H1 (cell line): ENCODE results near the gene CDKL4. TPM values are rescaled to one million over a fixed set of nuclear protein-coding genes. Genes with fewer than 3 reads are reported as not detected.

Source experiments
- ASH2L ChIP-seq: fragments of 200-600, 300-600 bp; sonication (generic); IDR thresholded peaks from one replicate; pipeline ENCODE4 v1.7.1; 2017; ENCODE audit warnings: low read length
- CBX5 ChIP-seq: fragments of 300-800, 300-1000 bp; sonication (generic); IDR thresholded peaks from 2 replicates; pipeline ENCODE4 v1.7.1; 2016; ENCODE audit warnings: antibody characterized with exemption, low read length, low read depth
- JUN ChIP-seq: IDR thresholded peaks from 2 replicates; pipeline ENCODE4 v1.6.1; 2011; ENCODE audit warnings: low read depth, mild to moderate bottlenecking, improper control_type of control experiment, low read length
- SP2 ChIP-seq: IDR thresholded peaks from 2 replicates; pipeline ENCODE4 v1.6.1; 2012; ENCODE audit warnings: mild to moderate bottlenecking, low read length, inconsistent platforms
- polyA plus RNA-seq, 7 experiments: library from polyadenylated mRNA; depleted of rRNA in 3 of 7; stranded (reverse) in 5 of 7; unstranded in 2 of 7; fragments of >200 nt in 5 of 7; fragments of 200-250 nt in 2 of 7; gene quantifications; 1 replicate in 5 of 7; 2 replicates in 1 of 7; 4 replicates in 1 of 7; pipeline versions ENCODE4 v1.2.1 to v1.2.3, GENCODE V29; 2011 to 2013; ENCODE audit warnings: missing spikeins in 2 of 7, mixed read lengths in 2 of 7
- total RNA-seq: library from RNA; stranded (reverse); fragmentation: NEBNext Ultra II Directional; extraction: Animal tissue kit (Norgen Biotek cat#: 25700); gene quantifications from 2 replicates; pipeline ENCODE4 v1.2.1, GENCODE V29; 2021
- TF ChIP-seq, protein P1 (sequence below): fragments of 300-600 bp; sonication (generic); IDR thresholded peaks from 2 replicates; pipeline ENCODE4 v1.7.1; 2012; ENCODE audit warnings: low read length, moderate library complexity, mild to moderate bottlenecking, inconsistent platforms; ENCODE audit not compliant: insufficient replicate concordance

The CDKL4 gene
- total and polyA plus RNA-seq, 2 of the 8 experiments (the other 6 are each of a cell fraction or from before 2014, with no cell fraction given), result not detected

- TF ChIP-seq, protein P1, sequence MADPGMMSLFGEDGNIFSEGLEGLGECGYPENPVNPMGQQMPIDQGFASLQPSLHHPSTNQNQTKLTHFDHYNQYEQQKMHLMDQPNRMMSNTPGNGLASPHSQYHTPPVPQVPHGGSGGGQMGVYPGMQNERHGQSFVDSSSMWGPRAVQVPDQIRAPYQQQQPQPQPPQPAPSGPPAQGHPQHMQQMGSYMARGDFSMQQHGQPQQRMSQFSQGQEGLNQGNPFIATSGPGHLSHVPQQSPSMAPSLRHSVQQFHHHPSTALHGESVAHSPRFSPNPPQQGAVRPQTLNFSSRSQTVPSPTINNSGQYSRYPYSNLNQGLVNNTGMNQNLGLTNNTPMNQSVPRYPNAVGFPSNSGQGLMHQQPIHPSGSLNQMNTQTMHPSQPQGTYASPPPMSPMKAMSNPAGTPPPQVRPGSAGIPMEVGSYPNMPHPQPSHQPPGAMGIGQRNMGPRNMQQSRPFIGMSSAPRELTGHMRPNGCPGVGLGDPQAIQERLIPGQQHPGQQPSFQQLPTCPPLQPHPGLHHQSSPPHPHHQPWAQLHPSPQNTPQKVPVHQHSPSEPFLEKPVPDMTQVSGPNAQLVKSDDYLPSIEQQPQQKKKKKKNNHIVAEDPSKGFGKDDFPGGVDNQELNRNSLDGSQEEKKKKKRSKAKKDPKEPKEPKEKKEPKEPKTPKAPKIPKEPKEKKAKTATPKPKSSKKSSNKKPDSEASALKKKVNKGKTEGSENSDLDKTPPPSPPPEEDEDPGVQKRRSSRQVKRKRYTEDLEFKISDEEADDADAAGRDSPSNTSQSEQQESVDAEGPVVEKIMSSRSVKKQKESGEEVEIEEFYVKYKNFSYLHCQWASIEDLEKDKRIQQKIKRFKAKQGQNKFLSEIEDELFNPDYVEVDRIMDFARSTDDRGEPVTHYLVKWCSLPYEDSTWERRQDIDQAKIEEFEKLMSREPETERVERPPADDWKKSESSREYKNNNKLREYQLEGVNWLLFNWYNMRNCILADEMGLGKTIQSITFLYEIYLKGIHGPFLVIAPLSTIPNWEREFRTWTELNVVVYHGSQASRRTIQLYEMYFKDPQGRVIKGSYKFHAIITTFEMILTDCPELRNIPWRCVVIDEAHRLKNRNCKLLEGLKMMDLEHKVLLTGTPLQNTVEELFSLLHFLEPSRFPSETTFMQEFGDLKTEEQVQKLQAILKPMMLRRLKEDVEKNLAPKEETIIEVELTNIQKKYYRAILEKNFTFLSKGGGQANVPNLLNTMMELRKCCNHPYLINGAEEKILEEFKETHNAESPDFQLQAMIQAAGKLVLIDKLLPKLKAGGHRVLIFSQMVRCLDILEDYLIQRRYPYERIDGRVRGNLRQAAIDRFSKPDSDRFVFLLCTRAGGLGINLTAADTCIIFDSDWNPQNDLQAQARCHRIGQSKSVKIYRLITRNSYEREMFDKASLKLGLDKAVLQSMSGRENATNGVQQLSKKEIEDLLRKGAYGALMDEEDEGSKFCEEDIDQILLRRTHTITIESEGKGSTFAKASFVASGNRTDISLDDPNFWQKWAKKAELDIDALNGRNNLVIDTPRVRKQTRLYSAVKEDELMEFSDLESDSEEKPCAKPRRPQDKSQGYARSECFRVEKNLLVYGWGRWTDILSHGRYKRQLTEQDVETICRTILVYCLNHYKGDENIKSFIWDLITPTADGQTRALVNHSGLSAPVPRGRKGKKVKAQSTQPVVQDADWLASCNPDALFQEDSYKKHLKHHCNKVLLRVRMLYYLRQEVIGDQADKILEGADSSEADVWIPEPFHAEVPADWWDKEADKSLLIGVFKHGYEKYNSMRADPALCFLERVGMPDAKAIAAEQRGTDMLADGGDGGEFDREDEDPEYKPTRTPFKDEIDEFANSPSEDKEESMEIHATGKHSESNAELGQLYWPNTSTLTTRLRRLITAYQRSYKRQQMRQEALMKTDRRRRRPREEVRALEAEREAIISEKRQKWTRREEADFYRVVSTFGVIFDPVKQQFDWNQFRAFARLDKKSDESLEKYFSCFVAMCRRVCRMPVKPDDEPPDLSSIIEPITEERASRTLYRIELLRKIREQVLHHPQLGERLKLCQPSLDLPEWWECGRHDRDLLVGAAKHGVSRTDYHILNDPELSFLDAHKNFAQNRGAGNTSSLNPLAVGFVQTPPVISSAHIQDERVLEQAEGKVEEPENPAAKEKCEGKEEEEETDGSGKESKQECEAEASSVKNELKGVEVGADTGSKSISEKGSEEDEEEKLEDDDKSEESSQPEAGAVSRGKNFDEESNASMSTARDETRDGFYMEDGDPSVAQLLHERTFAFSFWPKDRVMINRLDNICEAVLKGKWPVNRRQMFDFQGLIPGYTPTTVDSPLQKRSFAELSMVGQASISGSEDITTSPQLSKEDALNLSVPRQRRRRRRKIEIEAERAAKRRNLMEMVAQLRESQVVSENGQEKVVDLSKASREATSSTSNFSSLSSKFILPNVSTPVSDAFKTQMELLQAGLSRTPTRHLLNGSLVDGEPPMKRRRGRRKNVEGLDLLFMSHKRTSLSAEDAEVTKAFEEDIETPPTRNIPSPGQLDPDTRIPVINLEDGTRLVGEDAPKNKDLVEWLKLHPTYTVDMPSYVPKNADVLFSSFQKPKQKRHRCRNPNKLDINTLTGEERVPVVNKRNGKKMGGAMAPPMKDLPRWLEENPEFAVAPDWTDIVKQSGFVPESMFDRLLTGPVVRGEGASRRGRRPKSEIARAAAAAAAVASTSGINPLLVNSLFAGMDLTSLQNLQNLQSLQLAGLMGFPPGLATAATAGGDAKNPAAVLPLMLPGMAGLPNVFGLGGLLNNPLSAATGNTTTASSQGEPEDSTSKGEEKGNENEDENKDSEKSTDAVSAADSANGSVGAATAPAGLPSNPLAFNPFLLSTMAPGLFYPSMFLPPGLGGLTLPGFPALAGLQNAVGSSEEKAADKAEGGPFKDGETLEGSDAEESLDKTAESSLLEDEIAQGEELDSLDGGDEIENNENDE, result no peak
- no peak for TF ChIP-seq CBX5
- no peak for TF ChIP-seq ASH2L
- TF ChIP-seq JUN, result no peak
- TF ChIP-seq SP2, result no peak
These were observed 84.5 kb downstream of the CDKL4 start (continued) for GRCh38 chr2:39159283-39159682.
